ENCODE measurements around the gene MFSD1.
"Not testable (repeated sequence)": the region's sequence is repeated elsewhere in the genome, so short reads cannot be mapped to it uniquely, and the experiment has no call there.

MFSD1 gene

GRCh38 chr3:158776531-158776930 lies 25.3 kb upstream of the MFSD1 start:
- no peak for DNase-seq (ENCODE audit: low spot score)

GRCh38 chr3:158777161-158777873 lies 24.5 kb upstream of the MFSD1 start:
- no peak for DNase-seq (ENCODE audit: low spot score)

DNA sequence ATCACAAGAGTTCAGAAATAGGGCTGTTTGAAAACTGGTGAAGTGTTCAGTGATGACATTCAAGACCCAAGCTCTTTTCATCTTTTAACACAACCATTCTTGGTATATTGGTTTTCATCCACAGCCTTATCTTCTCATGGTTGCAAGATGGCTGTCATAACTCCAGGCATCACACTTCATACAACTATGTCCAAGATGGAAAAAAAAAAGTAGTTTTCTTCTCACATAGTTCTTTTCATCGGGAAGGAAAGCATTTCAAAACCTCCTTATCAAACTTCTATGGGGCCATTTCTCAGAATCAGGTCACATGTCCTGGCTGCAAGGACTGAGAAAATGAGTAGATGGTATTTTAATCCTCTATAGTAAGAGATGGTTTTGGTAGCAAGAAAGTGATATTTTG lies 21.1 kb upstream of the MFSD1 start:
- DNase-seq (ENCODE audit: low spot score) = no peak

- DNase-seq (ENCODE audit: low spot score) = no peak
These were observed 20.7 kb upstream of the MFSD1 start for GRCh38 chr3:158781191-158781590.

DNA sequence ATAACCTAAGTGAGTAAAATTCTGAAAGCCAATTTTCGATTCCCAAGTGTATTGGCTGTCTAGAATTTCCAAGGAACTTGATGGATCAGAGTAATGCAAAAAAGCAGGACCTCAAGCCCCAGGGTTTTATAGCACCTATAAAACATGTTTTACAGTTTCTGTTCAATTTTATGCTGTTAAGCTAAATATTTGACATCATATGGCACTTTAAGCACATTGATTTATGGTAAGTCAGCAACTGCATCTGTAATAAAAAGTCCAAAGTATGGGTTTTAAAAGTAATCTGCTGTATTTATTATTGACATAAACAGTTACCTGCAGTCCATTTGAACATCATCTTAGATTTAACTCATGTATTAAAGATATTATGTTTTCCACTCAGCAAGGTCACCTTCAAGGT lies 20.0 kb upstream of the MFSD1 start:
- no peak for DNase-seq (ENCODE audit: low spot score)

DNA sequence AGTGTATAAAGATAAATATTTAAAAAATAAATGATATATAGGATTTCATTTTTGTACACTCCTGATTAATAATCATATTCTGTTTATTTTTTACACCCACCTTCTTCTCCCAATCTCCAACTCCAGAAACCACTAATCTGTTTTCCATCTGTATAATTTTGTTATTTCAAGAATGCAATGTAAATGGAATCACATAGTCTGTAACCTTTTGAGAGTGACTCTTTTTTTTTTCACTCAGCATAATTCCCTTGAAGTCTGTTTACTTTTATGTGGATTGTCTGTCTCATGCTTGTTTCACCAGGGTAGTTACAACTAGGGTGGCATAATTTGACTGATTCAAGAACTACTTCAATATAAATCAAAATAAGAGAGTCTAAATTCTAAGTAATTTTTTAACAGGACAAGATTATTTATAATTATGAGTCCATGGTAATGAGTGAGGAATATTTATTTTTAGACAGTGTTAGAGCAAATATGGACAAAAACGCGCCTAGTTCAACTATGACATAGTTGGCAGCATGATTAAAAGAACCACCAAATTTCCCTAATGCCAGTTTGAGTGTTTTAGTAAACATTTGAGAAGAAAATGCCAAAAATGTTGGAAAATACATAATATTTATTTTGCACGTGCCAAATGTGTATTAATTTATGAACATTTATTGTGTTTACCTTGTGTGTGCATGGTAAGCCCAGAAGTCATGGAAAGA lies 19.4 kb upstream of the MFSD1 start:
- no peak for DNase-seq (ENCODE audit: low spot score)

DNA sequence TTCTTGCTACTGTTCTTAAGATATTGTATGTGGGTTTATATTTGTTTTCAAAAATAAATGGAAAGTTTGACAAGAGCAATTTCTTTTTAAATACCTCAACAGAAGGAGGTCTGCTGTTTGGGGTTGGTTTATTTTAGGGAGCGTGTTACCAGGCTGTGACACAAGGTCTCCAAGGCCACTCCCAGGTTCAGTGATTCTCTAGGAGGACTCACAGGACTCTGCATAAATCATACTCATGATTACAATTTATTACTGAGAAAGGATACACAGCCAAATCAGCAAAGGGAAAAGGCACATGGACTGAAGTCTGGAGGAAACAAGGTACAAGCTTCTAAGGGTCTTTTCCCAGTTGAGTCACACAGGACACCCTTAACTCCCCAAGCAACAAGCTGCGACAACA lies 18.8 kb upstream of the MFSD1 start:
- no peak for DNase-seq (ENCODE audit: low spot score)

DNA sequence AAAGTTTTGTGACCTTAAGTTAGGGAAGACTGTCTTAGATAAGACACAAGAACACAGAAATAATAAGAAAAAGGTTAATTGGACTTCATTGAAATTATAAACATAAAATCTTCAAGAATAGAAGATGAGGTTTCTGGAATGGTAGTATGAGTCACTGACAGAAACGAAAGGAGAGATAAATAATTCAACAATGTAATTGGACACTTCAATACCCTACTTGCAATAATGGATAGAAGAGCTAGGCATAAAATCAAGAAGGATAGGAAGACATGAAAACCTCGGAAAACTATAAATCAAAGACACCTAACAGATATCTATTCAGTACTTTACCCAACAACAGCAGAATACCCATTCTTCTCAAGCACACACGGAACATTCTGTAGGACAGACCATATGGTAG lies 15.9 kb upstream of the MFSD1 start:
- no peak for DNase-seq (ENCODE audit: low spot score)

GRCh38 chr3:158788446-158788845 lies 13.4 kb upstream of the MFSD1 start:
- DNase-seq (ENCODE audit: low spot score) = no peak

DNA sequence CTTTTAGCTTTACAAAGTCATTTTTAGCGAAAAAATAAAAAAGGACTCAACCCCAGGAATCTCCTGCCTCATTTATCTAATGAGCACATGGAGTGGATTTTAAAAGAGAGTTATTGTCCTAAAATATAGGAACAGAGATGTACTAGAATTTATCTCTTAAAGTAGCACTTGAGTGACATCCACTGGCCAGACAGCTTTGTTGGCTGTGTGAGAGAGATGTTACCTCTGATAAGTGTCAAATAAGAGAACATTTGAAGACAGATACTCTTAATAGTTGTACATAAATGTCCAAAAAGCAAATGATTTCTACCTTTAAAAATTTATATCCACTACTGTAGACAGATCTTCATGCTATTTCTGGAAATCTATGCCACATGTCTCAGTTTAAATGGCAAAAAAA lies 12.3 kb upstream of the MFSD1 start:
- DNase-seq (ENCODE audit: low spot score) = no peak

DNA sequence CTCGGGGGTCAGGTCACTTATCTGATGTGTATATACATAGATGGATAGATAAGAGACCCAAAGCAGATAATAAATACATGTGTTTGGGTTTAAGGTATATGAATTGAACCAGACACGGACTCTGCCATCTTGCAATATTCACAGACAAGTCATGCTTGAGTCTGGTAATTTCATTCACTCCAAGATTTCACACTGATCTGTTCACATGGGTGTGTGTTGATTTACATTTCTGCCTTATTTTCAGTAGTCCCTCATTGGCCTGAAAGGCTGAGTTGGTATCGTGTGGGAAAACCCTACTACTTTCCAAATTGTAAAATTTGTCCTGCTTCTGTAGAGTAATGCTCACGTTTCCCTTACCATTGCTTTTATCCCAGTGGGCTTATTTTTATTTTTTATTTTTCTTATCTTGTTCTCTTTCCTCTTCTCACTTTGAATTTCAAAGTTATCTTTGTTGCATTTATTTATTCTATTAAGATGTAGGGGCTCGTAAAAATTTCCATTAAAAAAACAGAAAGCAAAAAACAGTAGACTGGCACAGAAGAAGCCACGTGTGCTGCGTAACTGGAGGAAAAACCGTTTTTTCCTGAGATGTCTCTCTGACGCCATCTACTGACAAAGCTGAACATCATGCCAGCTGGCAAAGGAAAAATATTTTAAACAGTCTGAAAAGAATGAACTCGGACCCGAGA lies 10.8 kb upstream of the MFSD1 start:
- peak; percentile 60 for DNase-seq (ENCODE audit: low spot score)

DNA sequence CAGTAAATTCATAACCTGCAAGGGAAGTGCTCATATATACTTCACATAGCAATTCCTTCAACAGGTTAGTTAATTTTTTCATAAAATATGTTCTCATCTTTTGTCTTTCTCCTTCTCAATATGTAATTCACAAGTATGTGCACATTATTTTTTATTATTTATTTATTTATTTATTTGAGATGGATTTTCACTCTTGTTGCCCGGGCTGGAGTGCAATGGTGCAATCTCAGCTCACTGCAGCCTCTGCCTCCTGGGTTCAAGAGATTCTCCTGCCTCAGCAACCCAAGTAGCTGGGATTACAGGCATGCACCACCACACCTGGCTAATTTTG lies 10.3 kb upstream of the MFSD1 start:
- not testable (repeated sequence) for DNase-seq (ENCODE audit: low spot score)

DNA sequence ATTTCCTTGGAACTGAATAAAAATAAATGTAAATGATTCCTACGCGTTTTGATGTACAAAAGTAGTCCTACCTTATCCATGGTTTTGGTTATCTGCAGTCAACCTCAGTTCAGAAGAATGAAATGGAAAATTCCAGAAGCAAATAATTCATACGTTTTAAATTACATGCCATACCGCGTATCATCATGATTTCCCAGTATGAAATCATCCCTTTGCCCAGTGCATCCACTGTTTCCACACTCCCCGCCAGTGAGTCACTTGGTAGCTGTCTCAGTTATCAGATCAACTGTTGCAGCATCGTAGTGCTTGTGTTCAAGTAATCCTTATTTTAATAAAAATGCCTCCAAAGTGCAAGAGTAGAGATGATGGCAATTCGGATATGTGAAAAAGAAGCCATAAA lies 9.1 kb upstream of the MFSD1 start:
- DNase-seq (ENCODE audit: low spot score) = no peak

DNA sequence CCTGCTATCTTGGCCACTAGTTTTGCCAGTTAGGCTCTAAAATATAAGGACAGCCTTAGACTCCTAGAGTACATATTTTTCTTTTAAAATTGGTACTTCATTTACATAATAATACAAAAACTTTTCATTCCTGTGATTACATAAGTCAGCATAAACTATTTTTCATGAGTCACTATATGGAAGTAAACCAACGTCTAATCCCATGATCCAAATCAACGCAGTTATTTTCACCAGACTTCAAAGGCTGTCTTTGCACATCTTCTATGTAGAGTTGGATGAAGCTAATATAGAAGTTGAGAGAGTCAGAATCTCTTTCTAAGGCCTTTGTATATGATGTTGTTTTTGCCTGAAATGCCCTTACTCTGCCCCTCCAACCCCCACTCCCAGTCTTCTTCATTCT lies 7.6 kb upstream of the MFSD1 start:
- DNase-seq (ENCODE audit: low spot score) = no peak

DNA sequence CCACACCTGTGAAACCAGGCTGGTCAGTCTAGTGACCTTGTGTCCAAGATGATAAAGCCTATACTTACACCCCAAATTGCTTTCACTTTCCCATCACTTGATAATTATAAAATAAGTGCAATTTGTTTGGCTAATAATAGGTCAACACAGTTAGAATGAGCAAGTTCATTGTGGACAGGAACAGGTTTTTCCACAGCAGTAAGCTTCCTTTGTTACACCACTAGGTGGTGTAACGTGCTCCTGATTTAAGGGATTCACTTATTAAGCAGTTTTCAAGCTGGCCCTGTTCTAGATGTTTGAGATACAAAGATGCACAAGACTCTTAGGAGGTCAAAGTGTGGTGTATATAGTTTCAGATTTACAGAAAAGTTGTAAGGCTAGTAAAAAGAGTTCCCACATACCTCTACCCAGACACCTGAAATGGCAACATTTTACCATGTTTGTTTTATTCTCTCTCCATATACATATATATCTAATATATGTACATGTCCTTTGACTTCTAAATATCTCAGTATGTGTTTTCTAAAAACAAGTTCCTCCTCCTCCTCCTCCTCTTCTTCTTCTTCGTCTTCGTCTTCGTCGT lies 6.8 kb upstream of the MFSD1 start:
- peak; percentile 37 for DNase-seq (ENCODE audit: low spot score)

DNA sequence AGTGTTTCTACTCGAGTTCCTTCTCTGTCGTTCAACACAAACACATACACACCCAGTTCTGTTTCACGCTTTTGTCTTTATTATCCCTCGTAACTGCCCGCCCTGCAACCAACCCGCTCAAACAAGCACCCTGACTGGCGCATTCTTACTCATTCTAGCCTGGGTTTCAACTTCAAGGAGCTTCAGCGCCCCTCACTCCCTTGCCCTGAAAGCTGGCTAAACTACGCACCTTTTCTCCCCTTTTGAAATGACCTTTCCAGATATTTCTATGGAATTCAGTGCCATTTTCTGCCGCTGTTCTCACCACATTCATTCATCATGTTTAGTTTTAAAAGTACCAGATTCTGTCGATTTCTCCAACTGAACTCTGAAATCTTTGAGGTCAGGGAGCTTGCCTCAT lies 653 bp upstream of the MFSD1 start:
- DNase-seq (ENCODE audit: low spot score) = no peak

- no peak for DNase-seq (ENCODE audit: low spot score)
These were observed 785 bp downstream of the MFSD1 start for GRCh38 chr3:158802409-158803268.

- DNase-seq (ENCODE audit: low spot score) = no peak
These were observed 2.6 kb downstream of the MFSD1 start for GRCh38 chr3:158804441-158804840.

GRCh38 chr3:158808697-158809096 lies 6.8 kb downstream of the MFSD1 start:
- no peak for DNase-seq (ENCODE audit: low spot score)

GRCh38 chr3:158809642-158810041 lies 7.8 kb downstream of the MFSD1 start:
- DNase-seq (ENCODE audit: low spot score) = no peak

DNA sequence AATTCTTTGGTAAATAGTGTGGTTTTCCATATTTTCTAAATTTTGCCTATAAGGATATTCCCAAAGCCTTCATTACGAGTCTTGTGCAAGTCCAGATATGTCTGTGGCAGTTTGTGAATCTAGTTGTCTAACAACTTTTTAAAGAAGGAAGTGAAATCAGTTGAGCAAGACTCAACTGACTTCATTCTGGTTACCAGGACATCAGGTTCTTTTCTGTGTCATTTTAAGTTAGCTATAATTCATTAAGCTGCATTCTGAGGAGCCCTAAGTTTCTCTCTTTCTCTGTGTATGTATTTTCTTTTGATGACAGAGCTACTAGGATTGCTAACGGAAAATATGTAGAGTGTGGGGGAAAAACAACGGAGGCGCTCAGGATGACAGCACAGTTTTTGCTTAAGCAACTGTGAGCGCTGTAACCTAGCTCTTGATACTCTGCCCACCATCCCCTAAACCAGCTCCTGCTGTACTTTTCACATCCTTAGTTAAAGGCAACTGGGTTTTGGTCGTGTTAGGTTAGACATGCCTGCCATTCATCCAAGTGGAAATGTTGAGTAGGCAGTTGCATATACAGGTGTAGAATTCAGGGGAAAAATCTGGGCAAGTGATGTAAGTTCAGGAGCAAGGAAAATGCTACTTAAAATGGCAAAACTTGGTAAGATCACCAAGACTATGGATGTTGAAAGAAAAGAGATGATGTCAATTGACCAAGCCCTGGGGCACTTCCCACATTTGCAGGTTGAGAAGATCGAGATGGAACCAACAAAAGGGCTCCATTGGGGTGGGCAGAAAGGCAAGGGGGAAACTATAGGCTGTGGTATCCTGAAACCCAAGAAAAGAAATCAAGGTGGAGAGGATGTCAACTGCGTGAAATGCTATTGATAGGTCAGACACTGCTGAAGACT lies 9.2 kb downstream of the MFSD1 start:
- DNase-seq (ENCODE audit: low spot score) = no peak

Measured in D341Med (cell line).